Hippocampal formation (tissue), 2 donors: Measurements from ENCODE around the gene UBE2C.

Experiments
- DNase-seq, 2 donors: peaks; one replicate each; lab custom pipeline; 2025; lab: John Stamatoyannopoulos, UW

The UBE2C gene

GRCh38 chr20:45833030-45833882 lies 20.8 kb downstream of the UBE2C start, which contains the start of gene SNX21:
SNX21 (plus strand) TSS chr20:45833799; CDS start chr20:45833920, 121 bp downstream.
- peak; percentile 46 to 74 for DNase-seq

GRCh38 chr20:45833883-45834796 lies 21.7 kb downstream of the UBE2C start:
- DNase-seq: peak; percentile 64 to 74

GRCh38 chr20:45834797-45835161 lies 22.3 kb downstream of the UBE2C start:
- DNase-seq: no peak

GRCh38 chr20:45835329-45835765 lies 22.9 kb downstream of the UBE2C start:
- DNase-seq: no peak

GRCh38 chr20:45835825-45836224 lies 23.4 kb downstream of the UBE2C start:
- DNase-seq: no peak

- DNase-seq: no peak
Measured at GRCh38 chr20:45836841-45837240, 24.4 kb downstream of the UBE2C start.

- DNase-seq: no peak
Measured at GRCh38 chr20:45840700-45841198, 28.3 kb downstream of the UBE2C start.

GRCh38 chr20:45841407-45842129 lies 29.1 kb downstream of the UBE2C start:
- DNase-seq: no peak

GRCh38 chr20:45842169-45842812 lies 29.8 kb downstream of the UBE2C start:
- no peak for DNase-seq

- DNase-seq: no peak
Measured at GRCh38 chr20:45843506-45843905, 31.1 kb downstream of the UBE2C start.

- DNase-seq: no peak
Measured at GRCh38 chr20:45845452-45845851, 33.0 kb downstream of the UBE2C start.

- no peak for DNase-seq
Measured at GRCh38 chr20:45848421-45848820, 36.0 kb downstream of the UBE2C start.

GRCh38 chr20:45848969-45849582 lies 36.6 kb downstream of the UBE2C start:
- DNase-seq: no peak

GRCh38 chr20:45850238-45850637 lies 37.8 kb downstream of the UBE2C start:
- no peak for DNase-seq

- DNase-seq: no peak
Measured at GRCh38 chr20:45850926-45851325, 38.5 kb downstream of the UBE2C start.

- no peak for DNase-seq
Measured at GRCh38 chr20:45851501-45851900, 39.1 kb downstream of the UBE2C start.

- DNase-seq: no peak
Measured at GRCh38 chr20:45852326-45852725, 39.9 kb downstream of the UBE2C start.

- DNase-seq: no peak
Measured at GRCh38 chr20:45853484-45853883, 41.0 kb downstream of the UBE2C start.

GRCh38 chr20:45857114-45857881 lies 44.9 kb downstream of the UBE2C start, which contains the start of the genes ACOT8 and ZSWIM3:
ACOT8 (minus strand) TSS chr20:45857392; CDS start chr20:45857315, 77 bp downstream.
ZSWIM3 (plus strand) TSS chr20:45857614; CDS start chr20:45857826, 212 bp downstream.
- DNase-seq: peak; percentile 94 to 98

- peak in 1 of 2 donors; percentile 47 for DNase-seq
Measured at GRCh38 chr20:45857882-45858216, 45.4 kb downstream of the UBE2C start.
